ENCODE measurements around the gene LKAAEAR1. TPM values are rescaled to one million over a fixed set of nuclear protein-coding genes. Genes with fewer than 3 reads are reported as not detected.

LKAAEAR1 gene
- total and polyA plus RNA-seq, 2 of the 13 experiments (the other 11 are each of a cell fraction or from before 2014, with no cell fraction given): not detected

DNA sequence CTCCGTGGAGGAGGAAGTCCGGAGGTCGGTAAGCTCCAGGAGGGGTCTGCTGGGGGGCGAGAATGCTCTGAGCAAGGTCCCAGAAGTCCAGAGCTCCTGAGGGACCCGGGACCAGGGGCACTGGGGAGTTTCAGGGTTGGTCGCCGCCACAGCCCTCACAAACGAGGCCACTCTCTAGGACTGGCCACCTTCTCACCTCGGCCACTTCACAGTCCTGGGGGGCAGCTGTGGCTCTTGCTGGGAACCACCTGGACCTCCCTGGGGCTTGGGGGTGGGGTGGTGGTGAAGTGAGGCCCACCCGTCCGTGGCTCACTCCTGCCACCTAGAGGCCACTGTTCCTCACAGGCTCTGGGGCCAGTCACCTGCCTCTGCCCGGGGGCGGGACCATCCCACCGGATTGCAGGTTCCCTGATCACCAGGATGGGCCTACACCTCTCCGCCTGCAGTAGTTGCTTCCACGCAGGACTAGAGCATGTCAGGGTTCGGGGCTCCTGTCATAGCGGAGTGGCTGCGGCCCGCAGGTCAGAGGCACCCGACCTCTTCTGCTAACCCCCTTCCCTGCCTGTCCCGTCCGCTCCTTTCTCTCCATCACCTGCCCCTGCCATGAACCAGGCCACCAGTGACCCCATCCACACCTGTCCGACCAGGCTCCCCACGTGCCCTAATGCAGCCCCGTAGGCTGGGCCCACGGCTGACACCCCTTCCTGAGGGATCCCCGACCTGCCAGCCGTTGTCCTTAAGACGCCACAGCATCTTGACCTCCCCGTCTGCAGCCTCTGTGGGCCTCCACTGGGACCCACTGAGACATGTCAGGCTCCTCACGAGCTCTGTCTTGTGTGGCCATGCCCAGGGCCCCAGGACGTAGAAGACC lies 26.3 kb downstream of the LKAAEAR1 start (continued):
- TF ChIP-seq, protein P1, sequence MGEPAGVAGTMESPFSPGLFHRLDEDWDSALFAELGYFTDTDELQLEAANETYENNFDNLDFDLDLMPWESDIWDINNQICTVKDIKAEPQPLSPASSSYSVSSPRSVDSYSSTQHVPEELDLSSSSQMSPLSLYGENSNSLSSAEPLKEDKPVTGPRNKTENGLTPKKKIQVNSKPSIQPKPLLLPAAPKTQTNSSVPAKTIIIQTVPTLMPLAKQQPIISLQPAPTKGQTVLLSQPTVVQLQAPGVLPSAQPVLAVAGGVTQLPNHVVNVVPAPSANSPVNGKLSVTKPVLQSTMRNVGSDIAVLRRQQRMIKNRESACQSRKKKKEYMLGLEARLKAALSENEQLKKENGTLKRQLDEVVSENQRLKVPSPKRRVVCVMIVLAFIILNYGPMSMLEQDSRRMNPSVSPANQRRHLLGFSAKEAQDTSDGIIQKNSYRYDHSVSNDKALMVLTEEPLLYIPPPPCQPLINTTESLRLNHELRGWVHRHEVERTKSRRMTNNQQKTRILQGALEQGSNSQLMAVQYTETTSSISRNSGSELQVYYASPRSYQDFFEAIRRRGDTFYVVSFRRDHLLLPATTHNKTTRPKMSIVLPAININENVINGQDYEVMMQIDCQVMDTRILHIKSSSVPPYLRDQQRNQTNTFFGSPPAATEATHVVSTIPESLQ (CRISPR knock-in tag; conservative IDR thresholded peaks at IDR 0.05): no peak
- TF ChIP-seq NFKB2 (CRISPR knock-in tag; IDR thresholded peaks at IDR 0.05; ENCODE audit: borderline replicate concordance): peak; percentile 88; the same call in 1 of the 2 replicates
- TF ChIP-seq MEIS2 (CRISPR knock-in tag; IDR thresholded peaks at IDR 0.05): peak; percentile 64; the same call in 1 of the 2 replicates
- no peak for TF ChIP-seq ZFP82 (CRISPR knock-in tag; IDR thresholded peaks at IDR 0.05; ENCODE audit: borderline replicate concordance)
- TF ChIP-seq, protein P2, sequence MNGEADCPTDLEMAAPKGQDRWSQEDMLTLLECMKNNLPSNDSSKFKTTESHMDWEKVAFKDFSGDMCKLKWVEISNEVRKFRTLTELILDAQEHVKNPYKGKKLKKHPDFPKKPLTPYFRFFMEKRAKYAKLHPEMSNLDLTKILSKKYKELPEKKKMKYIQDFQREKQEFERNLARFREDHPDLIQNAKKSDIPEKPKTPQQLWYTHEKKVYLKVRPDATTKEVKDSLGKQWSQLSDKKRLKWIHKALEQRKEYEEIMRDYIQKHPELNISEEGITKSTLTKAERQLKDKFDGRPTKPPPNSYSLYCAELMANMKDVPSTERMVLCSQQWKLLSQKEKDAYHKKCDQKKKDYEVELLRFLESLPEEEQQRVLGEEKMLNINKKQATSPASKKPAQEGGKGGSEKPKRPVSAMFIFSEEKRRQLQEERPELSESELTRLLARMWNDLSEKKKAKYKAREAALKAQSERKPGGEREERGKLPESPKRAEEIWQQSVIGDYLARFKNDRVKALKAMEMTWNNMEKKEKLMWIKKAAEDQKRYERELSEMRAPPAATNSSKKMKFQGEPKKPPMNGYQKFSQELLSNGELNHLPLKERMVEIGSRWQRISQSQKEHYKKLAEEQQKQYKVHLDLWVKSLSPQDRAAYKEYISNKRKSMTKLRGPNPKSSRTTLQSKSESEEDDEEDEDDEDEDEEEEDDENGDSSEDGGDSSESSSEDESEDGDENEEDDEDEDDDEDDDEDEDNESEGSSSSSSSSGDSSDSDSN (CRISPR knock-in tag; IDR thresholded peaks at IDR 0.05): no peak
- TF ChIP-seq ZNF143 (CRISPR knock-in tag; IDR thresholded peaks at IDR 0.05): peak; percentile 70
- TF ChIP-seq ZNF850 (CRISPR knock-in tag; conservative IDR thresholded peaks at IDR 0.05): no peak
- 0 out of 2 replicates have a peak, but pooled peaks have one; percentile 3 for TF ChIP-seq ZNF274 (CRISPR knock-in tag; IDR thresholded peaks at IDR 0.05)
- peak; percentile 38; the same call in 1 of the 2 replicates for TF ChIP-seq TBX3 (IDR thresholded peaks at IDR 0.05; ENCODE audit: borderline replicate concordance)
- TF ChIP-seq, protein P3, sequence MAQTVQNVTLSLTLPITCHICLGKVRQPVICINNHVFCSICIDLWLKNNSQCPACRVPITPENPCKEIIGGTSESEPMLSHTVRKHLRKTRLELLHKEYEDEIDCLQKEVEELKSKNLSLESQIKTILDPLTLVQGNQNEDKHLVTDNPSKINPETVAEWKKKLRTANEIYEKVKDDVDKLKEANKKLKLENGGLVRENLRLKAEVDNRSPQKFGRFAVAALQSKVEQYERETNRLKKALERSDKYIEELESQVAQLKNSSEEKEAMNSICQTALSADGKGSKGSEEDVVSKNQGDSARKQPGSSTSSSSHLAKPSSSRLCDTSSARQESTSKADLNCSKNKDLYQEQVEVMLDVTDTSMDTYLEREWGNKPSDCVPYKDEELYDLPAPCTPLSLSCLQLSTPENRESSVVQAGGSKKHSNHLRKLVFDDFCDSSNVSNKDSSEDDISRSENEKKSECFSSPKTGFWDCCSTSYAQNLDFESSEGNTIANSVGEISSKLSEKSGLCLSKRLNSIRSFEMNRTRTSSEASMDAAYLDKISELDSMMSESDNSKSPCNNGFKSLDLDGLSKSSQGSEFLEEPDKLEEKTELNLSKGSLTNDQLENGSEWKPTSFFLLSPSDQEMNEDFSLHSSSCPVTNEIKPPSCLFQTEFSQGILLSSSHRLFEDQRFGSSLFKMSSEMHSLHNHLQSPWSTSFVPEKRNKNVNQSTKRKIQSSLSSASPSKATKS (CRISPR knock-in tag; IDR thresholded peaks at IDR 0.05): no peak
- TF ChIP-seq, protein P4, sequence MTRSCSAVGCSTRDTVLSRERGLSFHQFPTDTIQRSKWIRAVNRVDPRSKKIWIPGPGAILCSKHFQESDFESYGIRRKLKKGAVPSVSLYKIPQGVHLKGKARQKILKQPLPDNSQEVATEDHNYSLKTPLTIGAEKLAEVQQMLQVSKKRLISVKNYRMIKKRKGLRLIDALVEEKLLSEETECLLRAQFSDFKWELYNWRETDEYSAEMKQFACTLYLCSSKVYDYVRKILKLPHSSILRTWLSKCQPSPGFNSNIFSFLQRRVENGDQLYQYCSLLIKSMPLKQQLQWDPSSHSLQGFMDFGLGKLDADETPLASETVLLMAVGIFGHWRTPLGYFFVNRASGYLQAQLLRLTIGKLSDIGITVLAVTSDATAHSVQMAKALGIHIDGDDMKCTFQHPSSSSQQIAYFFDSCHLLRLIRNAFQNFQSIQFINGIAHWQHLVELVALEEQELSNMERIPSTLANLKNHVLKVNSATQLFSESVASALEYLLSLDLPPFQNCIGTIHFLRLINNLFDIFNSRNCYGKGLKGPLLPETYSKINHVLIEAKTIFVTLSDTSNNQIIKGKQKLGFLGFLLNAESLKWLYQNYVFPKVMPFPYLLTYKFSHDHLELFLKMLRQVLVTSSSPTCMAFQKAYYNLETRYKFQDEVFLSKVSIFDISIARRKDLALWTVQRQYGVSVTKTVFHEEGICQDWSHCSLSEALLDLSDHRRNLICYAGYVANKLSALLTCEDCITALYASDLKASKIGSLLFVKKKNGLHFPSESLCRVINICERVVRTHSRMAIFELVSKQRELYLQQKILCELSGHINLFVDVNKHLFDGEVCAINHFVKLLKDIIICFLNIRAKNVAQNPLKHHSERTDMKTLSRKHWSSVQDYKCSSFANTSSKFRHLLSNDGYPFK (CRISPR knock-in tag; IDR thresholded peaks at IDR 0.05; ENCODE audit: borderline replicate concordance): peak; percentile 67; the same call in 1 of the 2 replicates
- TF ChIP-seq ZNF510 (CRISPR knock-in tag; IDR thresholded peaks at IDR 0.05; ENCODE audit: low read depth): peak; percentile 96; the same call in 1 of the 2 replicates
- no peak for TF ChIP-seq MAFF (IDR thresholded peaks at IDR 0.05; ENCODE audit: low read depth, low read length)
- TF ChIP-seq ZNF879 (CRISPR knock-in tag; IDR thresholded peaks at IDR 0.05): no peak; the same call in 1 of the 2 replicates
- TF ChIP-seq, protein P5, sequence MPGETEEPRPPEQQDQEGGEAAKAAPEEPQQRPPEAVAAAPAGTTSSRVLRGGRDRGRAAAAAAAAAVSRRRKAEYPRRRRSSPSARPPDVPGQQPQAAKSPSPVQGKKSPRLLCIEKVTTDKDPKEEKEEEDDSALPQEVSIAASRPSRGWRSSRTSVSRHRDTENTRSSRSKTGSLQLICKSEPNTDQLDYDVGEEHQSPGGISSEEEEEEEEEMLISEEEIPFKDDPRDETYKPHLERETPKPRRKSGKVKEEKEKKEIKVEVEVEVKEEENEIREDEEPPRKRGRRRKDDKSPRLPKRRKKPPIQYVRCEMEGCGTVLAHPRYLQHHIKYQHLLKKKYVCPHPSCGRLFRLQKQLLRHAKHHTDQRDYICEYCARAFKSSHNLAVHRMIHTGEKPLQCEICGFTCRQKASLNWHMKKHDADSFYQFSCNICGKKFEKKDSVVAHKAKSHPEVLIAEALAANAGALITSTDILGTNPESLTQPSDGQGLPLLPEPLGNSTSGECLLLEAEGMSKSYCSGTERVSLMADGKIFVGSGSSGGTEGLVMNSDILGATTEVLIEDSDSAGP (CRISPR knock-in tag; IDR thresholded peaks at IDR 0.05; ENCODE audit: borderline replicate concordance): peak; percentile 80
- peak; percentile 36 for TF ChIP-seq TBL1XR1 (IDR thresholded peaks at IDR 0.05; ENCODE audit: borderline replicate concordance, low read length, partially characterized antibody)

Data from HepG2 (cell line).